ENCODE measurements around the gene SNRPD1. TPM values are rescaled to one million over a fixed set of nuclear protein-coding genes. Genes with fewer than 3 reads are reported as not detected.
A peak's percentile ranks its signal among the peaks of the same experiment; 100 is the strongest.
"Not testable (repeated sequence)": the region's sequence is repeated elsewhere in the genome, so short reads cannot be mapped to it uniquely, and the experiment has no call there.

Gene SNRPD1
- total RNA-seq, 1 experiment from 2014 or later, result 10.1 TPM

- DNase-seq, H3K4me3 ChIP-seq: not testable (repeated sequence)
These were observed 9.5 kb downstream of the SNRPD1 start for GRCh38 chr18:21621640-21622039.

GRCh38 chr18:21629089-21629832 lies 17.1 kb downstream of the SNRPD1 start:
- no peak for DNase-seq
- no peaks in the 10 kb centered on the region for H3K9me3 ChIP-seq
- H3K4me3 ChIP-seq, result no peak overlapping the region
- H3K27me3 ChIP-seq, result no peaks in the 10 kb centered on the region
- H3K36me3 ChIP-seq, result peaks cover 74% of the 10 kb centered on the region

More at GRCh38 chr18:21621640-21622039, 9.5 kb downstream of the SNRPD1 start:
- H3K27me3 ChIP-seq, H3K9me3 ChIP-seq: not testable (repeated sequence)
- peaks cover 64% of the 10 kb centered on the region for H3K36me3 ChIP-seq

- Histone ChIP-seq H3K4me3 (no peak overlapping the region), H3K36me3 (peaks cover 69% of the 10 kb centered on the region), H3K27me3 (no peaks in the 10 kb centered on the region), H3K9me3 (no peaks in the 10 kb centered on the region)
- no peak for DNase-seq
These were observed 20.3 kb downstream of the SNRPD1 start for GRCh38 chr18:21632393-21632792.

- H3K36me3 ChIP-seq, result peaks cover 49% of the 10 kb centered on the region
- H3K4me3 ChIP-seq, result no peak overlapping the region
- DNase-seq, result no peak
- H3K27me3 ChIP-seq, result no peaks in the 10 kb centered on the region
- no peaks in the 10 kb centered on the region for H3K9me3 ChIP-seq
These were observed 22.6 kb downstream of the SNRPD1 start for GRCh38 chr18:21634588-21635199.

- DNase-seq, result no peak
- H3K27me3 ChIP-seq, result no peaks in the 10 kb centered on the region
- peaks cover 42% of the 10 kb centered on the region for H3K36me3 ChIP-seq
- no peaks in the 10 kb centered on the region for H3K9me3 ChIP-seq
- H3K4me3 ChIP-seq, result no peak overlapping the region
These were observed 24.7 kb downstream of the SNRPD1 start for GRCh38 chr18:21636769-21637168.

GRCh38 chr18:21638822-21639221 lies 26.7 kb downstream of the SNRPD1 start:
- Histone ChIP-seq H3K9me3 (no peaks in the 10 kb centered on the region), H3K27me3 (no peaks in the 10 kb centered on the region), H3K4me3 (no peak overlapping the region), H3K36me3 (peaks cover 25% of the 10 kb centered on the region)
- DNase-seq, result no peak

- H3K36me3 ChIP-seq, result peaks cover 14% of the 10 kb centered on the region
- DNase-seq, H3K27me3 ChIP-seq, H3K9me3 ChIP-seq, H3K4me3 ChIP-seq: not testable (repeated sequence)
These were observed 28.3 kb downstream of the SNRPD1 start for GRCh38 chr18:21640375-21640774.

GRCh38 chr18:21650311-21650710 lies 38.2 kb downstream of the SNRPD1 start:
- Histone ChIP-seq H3K36me3 (no peaks in the 10 kb centered on the region), H3K9me3 (no peaks in the 10 kb centered on the region), H3K27me3 (no peaks in the 10 kb centered on the region), H3K4me3 (no peak overlapping the region)
- DNase-seq, result no peak

- no peaks in the 10 kb centered on the region for H3K36me3 ChIP-seq
- H3K27me3 ChIP-seq, result no peaks in the 10 kb centered on the region
- no peaks in the 10 kb centered on the region for H3K9me3 ChIP-seq
- H3K4me3 ChIP-seq, result no peak overlapping the region
- no peak for DNase-seq
These were observed 40.0 kb downstream of the SNRPD1 start for GRCh38 chr18:21652073-21652472.

GRCh38 chr18:21653361-21653760 lies 41.2 kb downstream of the SNRPD1 start:
- Histone ChIP-seq H3K36me3 (no peaks in the 10 kb centered on the region), H3K27me3 (no peaks in the 10 kb centered on the region), H3K9me3 (no peaks in the 10 kb centered on the region), H3K4me3 (no peak overlapping the region)
- no peak for DNase-seq

- Histone ChIP-seq H3K27me3 (no peaks in the 10 kb centered on the region), H3K4me3 (no peak overlapping the region), H3K9me3 (no peaks in the 10 kb centered on the region), H3K36me3 (no peaks in the 10 kb centered on the region)
- DNase-seq, result no peak
These were observed 44.3 kb downstream of the SNRPD1 start for GRCh38 chr18:21656402-21656801.

- H3K9me3 ChIP-seq, result no peaks in the 10 kb centered on the region
- no peak overlapping the region for H3K4me3 ChIP-seq
- DNase-seq, result no peak
- H3K36me3 ChIP-seq, result no peaks in the 10 kb centered on the region
- no peaks in the 10 kb centered on the region for H3K27me3 ChIP-seq
These were observed 48.0 kb downstream of the SNRPD1 start for GRCh38 chr18:21660078-21660477.

- Histone ChIP-seq H3K4me3 (no peak overlapping the region), H3K9me3 (no peaks in the 10 kb centered on the region), H3K36me3 (no peaks in the 10 kb centered on the region), H3K27me3 (no peaks in the 10 kb centered on the region)
- no peak for DNase-seq
These were observed 50.5 kb downstream of the SNRPD1 start for GRCh38 chr18:21662581-21662980.

- Histone ChIP-seq H3K4me3 (no peak overlapping the region), H3K9me3 (no peaks in the 10 kb centered on the region), H3K27me3 (no peaks in the 10 kb centered on the region), H3K36me3 (no peaks in the 10 kb centered on the region)
- no peak for DNase-seq
These were observed 51.5 kb downstream of the SNRPD1 start for GRCh38 chr18:21663578-21663977.

GRCh38 chr18:21664069-21664468 lies 52.0 kb downstream of the SNRPD1 start:
- H3K27me3 ChIP-seq, result no peaks in the 10 kb centered on the region
- no peaks in the 10 kb centered on the region for H3K9me3 ChIP-seq
- no peak overlapping the region for H3K4me3 ChIP-seq
- no peak for DNase-seq
- no peaks in the 10 kb centered on the region for H3K36me3 ChIP-seq

GRCh38 chr18:21669736-21670285 lies 57.7 kb downstream of the SNRPD1 start:
- DNase-seq, result peak; percentile 51
- Histone ChIP-seq H3K27me3 (no peaks in the 10 kb centered on the region), H3K4me3 (no peak overlapping the region), H3K36me3 (no peaks in the 10 kb centered on the region), H3K9me3 (no peaks in the 10 kb centered on the region)

- H3K9me3 ChIP-seq, result no peaks in the 10 kb centered on the region
- H3K4me3 ChIP-seq, result no peak overlapping the region
- no peaks in the 10 kb centered on the region for H3K36me3 ChIP-seq
- DNase-seq, result peak; percentile 68
- H3K27me3 ChIP-seq, result no peaks in the 10 kb centered on the region
These were observed 60.6 kb downstream of the SNRPD1 start for GRCh38 chr18:21672521-21673267.
